Astrocyte (in vitro differentiated cells and primary cell): ENCODE data around the gene RPA3.

ENCODE experiments used
- CTCF ChIP-seq: IDR thresholded peaks from 2 replicates; pipeline ENCODE4 v1.5.1; 2011; ENCODE audit warnings: low read depth, mild to moderate bottlenecking, inconsistent platforms, low read length, moderate library complexity; ENCODE audit not compliant: insufficient read depth
- EZH2 ChIP-seq: IDR thresholded peaks from 2 replicates; pipeline ENCODE4 v1.6.1; 2012; ENCODE audit warnings: mild to moderate bottlenecking, low read length, inconsistent platforms; ENCODE audit not compliant: insufficient read depth

- TF ChIP-seq EZH2 (no peak), CTCF (no peak)
Measured at GRCh38 chr7:7701527-7701926, 16.9 kb downstream of the RPA3 start.
